Measurements from ENCODE around the gene ECT2L.
"Not testable (repeated sequence)": the region's sequence is repeated elsewhere in the genome, so short reads cannot be mapped to it uniquely, and the experiment has no call there.

Gene ECT2L

DNA sequence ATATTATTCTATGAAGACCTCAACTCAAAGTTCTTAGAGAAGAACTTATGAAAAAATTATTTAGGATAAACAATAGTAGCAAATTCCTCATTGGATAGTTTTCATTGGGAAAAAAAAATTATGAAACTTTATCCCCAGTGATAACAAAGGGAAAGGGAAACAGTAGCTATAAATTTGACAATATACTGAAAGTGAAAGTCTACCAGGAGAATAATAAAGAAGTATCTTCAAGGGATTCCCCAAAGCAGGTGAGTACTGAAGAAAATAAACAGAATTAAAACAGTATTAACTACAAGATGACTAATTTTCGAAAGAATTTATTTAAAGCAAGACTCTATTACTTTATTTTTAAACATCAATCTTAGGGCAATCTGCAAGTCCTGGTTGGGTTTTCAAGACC, 135.8 kb downstream of the ECT2L start:
- no peak for DNase-seq (ENCODE audit: low read depth in 2 of 2)

DNA sequence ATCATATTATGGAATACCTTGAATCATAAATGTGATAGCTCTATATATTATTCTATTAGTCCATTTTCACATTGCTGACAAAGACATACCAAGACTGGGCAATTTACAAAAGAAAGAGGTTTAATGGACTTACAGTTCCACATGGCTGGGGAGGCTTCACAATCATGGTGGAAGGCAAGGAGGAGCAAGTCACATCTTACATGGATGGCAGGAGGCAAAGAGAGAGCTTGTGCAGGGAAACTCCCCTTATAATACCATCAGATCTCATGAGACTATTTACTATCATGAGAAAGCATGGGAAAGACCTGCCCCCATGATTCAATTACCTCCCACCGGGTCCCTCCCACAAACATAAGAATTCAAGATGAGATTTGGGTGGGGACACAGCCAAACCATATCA, 141.0 kb downstream of the ECT2L start:
- DNase-seq (ENCODE audit: low read depth in 2 of 2) = not testable (repeated sequence)

DNA sequence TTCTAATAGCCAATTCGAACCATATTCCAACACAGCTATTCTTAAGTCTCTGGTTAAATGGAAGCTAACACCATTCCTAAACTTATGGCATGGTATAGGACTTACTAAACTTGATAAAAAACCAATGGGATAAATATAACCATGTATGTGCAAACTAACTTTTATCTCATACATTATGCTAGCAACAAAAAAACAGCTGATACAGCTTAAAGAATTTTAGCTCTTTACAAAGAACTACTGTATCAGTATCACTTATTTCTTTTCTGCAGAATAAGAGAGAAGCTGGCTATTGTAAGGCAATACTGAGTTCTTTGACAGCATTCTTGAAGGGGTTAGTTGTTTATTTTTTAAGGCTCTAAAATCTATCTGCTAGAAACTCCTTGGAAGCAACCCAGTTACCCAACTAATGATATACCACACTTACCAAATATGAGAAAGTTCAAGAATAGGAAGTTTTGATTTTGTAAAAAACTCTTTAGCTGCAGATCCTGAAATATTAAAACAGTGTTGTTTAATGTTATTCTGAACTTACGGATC, 147.3 kb downstream of the ECT2L start:
- no peak for DNase-seq (ENCODE audit: low read depth in 2 of 2)

DNA sequence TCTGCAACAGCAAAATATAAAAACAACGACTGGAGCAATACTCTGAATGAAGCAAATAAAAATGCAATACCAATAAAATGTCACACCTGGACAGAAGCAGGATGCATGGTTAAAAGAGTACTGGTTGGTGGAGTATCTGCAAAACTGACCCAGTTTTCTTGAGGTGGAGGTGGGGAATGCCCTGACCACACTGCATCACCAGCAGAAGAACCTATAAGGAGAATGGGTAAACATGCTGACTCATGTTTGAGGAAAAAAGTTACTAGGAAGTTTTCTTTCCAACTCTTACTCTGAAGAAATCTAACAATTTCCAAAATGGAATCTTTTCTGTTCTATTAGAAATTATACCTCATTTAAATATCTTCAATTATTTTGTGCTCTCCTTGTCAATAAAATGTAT, 148.5 kb downstream of the ECT2L start:
- DNase-seq (ENCODE audit: low read depth in 2 of 2) = no peak

DNA sequence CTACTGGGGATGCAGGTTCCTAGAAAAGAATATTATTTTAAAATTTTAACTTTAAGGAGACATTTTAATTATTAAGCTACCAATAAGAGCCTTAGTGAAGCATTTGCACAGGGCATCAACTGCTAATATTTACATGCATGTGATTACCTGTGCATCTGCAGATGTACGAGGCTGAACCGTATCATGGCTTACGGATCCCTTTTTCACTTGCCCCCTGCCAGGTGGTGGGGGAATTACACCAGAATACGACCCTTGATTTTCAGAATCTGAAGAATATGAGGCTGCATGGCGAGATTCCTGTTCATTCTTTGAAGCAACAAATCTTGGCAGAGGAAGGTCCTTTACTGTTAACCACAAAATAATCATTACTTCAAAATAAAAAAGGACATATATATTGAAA, 149.5 kb downstream of the ECT2L start:
- no peak for DNase-seq (ENCODE audit: low read depth in 2 of 2)

DNA sequence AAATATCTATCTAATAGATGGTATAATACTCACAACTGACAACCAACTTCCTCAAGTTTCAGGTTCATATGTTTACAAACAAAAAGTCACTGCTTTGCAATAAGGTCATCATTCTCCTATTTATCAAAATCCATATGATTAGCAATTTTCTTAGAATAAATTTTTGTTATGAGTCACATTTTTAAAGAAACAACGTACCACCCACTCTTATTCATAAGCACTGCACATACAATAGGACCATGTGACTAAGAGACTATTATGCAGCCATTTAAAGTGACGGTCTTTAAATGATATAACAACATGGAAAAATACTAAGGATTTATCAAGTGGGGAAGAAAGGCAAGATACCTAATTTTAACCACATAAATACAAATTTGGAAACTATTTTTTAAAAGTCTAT, 152.1 kb downstream of the ECT2L start:
- no peak for DNase-seq (ENCODE audit: low read depth in 2 of 2)

DNA sequence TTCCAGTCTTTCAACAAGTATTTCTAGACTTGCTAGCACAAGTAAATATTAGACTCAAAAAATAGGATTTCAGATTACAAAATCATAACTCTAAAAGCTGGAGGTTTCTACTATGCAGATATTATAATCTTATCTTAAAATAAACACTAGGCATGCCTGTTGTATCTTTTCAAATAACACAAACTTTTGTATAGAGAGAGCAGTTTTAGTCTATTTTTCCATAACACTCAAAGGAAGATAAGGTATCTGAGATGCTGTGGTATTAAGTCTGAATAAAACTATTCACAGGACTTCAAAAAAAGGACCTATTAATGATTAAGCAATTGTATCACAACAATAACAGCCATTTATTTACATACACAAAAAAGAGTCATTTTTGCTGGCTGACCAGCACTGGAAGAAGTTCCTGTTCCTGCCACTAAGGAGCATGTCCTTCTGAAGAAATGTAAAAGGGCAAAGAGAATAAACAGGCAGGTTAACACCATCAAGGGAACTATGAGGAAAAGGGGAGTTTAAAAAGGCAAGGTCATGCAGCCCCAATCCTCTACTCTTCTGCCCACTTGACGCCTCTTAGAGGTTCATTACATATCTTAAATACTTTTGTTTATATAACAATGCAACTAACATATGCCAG, 152.8 kb downstream of the ECT2L start:
- no peak for DNase-seq (ENCODE audit: low read depth in 2 of 2)

DNA sequence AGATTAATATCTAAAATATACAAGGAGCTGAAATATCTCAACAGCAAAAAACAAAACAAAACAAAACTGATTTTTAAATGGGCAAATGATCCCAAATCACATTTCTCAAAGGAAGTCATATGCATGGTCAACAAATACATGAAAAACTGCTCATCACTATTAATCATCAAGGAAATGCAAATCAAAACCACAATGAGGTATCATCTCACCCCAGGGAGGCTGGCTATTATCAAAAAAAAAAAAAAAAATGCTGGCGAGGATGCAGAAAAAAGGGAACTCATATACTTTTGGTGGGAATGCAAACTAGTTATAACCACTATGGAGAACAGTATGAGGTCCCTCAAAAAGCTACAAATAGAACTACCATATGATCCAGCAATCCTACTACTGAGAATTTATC, 157.6 kb downstream of the ECT2L start:
- DNase-seq (ENCODE audit: low read depth in 2 of 2) = no peak
